ENCODE results near the gene TXNRD2.

DNA sequence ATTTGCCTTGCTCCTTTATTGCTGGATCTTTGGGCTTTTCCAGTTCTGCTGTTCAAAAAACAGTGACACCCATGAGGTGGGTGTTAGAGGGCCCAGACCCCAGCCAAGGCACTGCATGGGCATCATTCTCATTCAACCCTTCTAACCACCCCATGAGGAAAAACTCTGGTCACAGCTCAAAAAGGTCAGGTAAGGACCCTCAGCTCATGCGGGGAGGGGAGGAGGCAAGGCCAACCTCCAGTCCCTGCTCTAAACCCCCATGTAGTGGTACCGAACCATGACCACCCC is 94.3 kb downstream of the TXNRD2 start:
- TF ChIP-seq CEBPB (IDR thresholded peaks at IDR 0.05), result no peak
- TF ChIP-seq, protein P1, sequence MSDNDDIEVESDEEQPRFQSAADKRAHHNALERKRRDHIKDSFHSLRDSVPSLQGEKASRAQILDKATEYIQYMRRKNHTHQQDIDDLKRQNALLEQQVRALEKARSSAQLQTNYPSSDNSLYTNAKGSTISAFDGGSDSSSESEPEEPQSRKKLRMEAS (IDR thresholded peaks at IDR 0.05), result no peak
- TF ChIP-seq EP300 (IDR thresholded peaks at IDR 0.05; ENCODE audit: borderline replicate concordance), result no peak
- no peak for TF ChIP-seq TAF1 (IDR thresholded peaks at IDR 0.05; ENCODE audit: low read depth)
- no peak; the same call in 1 of the 2 replicates for TF ChIP-seq TEAD4 (IDR thresholded peaks at IDR 0.05)
- TF ChIP-seq, protein P2, sequence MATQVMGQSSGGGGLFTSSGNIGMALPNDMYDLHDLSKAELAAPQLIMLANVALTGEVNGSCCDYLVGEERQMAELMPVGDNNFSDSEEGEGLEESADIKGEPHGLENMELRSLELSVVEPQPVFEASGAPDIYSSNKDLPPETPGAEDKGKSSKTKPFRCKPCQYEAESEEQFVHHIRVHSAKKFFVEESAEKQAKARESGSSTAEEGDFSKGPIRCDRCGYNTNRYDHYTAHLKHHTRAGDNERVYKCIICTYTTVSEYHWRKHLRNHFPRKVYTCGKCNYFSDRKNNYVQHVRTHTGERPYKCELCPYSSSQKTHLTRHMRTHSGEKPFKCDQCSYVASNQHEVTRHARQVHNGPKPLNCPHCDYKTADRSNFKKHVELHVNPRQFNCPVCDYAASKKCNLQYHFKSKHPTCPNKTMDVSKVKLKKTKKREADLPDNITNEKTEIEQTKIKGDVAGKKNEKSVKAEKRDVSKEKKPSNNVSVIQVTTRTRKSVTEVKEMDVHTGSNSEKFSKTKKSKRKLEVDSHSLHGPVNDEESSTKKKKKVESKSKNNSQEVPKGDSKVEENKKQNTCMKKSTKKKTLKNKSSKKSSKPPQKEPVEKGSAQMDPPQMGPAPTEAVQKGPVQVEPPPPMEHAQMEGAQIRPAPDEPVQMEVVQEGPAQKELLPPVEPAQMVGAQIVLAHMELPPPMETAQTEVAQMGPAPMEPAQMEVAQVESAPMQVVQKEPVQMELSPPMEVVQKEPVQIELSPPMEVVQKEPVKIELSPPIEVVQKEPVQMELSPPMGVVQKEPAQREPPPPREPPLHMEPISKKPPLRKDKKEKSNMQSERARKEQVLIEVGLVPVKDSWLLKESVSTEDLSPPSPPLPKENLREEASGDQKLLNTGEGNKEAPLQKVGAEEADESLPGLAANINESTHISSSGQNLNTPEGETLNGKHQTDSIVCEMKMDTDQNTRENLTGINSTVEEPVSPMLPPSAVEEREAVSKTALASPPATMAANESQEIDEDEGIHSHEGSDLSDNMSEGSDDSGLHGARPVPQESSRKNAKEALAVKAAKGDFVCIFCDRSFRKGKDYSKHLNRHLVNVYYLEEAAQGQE (IDR thresholded peaks at IDR 0.05; ENCODE audit: low read depth), result no peak
- no peak for TF ChIP-seq NFIC (IDR thresholded peaks at IDR 0.05)
- no peak for TF ChIP-seq EGR1 (IDR thresholded peaks at IDR 0.05)

All from Ishikawa (cell line).